Activated naive CD8-positive, alpha-beta T cell (primary cell): ENCODE data around the gene KPNA1.

Experiments used
- H3K27ac Mint-ChIP-seq: one replicate; pipeline ENCODE4 v1.8.0; 2021; ENCODE audit warnings: mixed read lengths
- H3K27me3 Mint-ChIP-seq: one replicate; pipeline ENCODE4 v1.8.0; 2021; ENCODE audit warnings: mixed read lengths
- H3K36me3 Mint-ChIP-seq: one replicate; pipeline ENCODE4 v1.8.0; 2021; ENCODE audit warnings: mixed read lengths
- H3K4me1 Mint-ChIP-seq: one replicate; pipeline ENCODE4 v1.8.0; 2021; ENCODE audit warnings: low read depth, mixed read lengths
- H3K4me3 Mint-ChIP-seq: one replicate; pipeline ENCODE4 v1.8.0; 2021; ENCODE audit warnings: mild to moderate bottlenecking, mixed read lengths
- H3K9me3 Mint-ChIP-seq: one replicate; pipeline ENCODE4 v1.8.0; 2021; ENCODE audit warnings: low read depth, mixed read lengths

KPNA1 gene

GRCh38 chr3:122398920-122399319 lies 115.8 kb downstream of the KPNA1 start:
- Mint-ChIP-seq H3K4me1 (peaks cover 31% of the 10 kb centered on the region), H3K27me3 (no peaks in the 10 kb centered on the region), H3K9me3 (no peaks in the 10 kb centered on the region), H3K4me3 (no peak overlapping the region), H3K27ac (no peak overlapping the region), H3K36me3 (peaks cover 2% of the 10 kb centered on the region)

- Mint-ChIP-seq H3K27ac (peak overlapping the region; percentile 61), H3K36me3 (peaks cover 2% of the 10 kb centered on the region), H3K4me1 (peaks cover 36% of the 10 kb centered on the region), H3K27me3 (no peaks in the 10 kb centered on the region), H3K9me3 (no peaks in the 10 kb centered on the region), H3K4me3 (no peak overlapping the region)
Measured at GRCh38 chr3:122397201-122397600, 117.5 kb downstream of the KPNA1 start.

DNA sequence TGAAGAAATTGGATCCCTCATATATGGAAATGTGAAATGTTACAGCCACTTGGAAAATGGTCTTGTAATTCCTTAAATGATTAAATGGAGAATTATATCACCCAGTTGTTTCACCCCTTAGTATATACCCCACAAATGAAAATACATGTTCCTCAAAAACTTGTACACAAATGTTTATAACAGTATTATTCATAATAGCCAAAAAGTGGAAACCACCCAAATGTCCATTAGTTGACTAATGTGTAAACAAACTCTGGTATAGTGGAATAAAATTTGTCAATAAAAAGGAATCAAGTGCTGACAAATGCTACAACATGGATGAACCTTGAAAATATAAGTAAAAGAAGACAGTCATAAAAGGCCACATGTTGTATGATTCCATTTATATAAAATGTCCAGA lies 118.2 kb downstream of the KPNA1 start:
- Mint-ChIP-seq H3K9me3 (no peaks in the 10 kb centered on the region), H3K4me1 (peaks cover 36% of the 10 kb centered on the region), H3K4me3 (no peak overlapping the region), H3K27me3 (no peaks in the 10 kb centered on the region), H3K27ac (no peak overlapping the region), H3K36me3 (peaks cover 2% of the 10 kb centered on the region)

DNA sequence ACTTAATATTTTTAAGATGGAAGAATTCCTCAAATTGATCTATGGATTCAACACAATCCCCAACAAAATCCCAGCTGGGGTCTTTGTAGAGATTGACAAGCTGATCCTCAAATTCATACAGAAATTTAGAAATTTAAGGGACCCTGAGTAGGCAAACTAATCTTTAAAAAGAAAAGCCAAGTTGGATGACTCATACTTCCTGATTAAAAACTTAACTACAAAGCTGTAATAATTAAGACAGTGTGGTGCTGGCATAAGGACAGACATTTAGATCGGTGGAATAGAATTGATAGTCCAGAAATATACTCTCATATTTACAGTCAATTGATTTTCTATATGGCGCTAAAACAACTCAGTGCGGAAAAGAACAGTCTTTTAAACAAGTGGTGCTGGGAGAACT lies 119.2 kb downstream of the KPNA1 start:
- peaks cover 2% of the 10 kb centered on the region for H3K36me3 Mint-ChIP-seq
- no peak overlapping the region for H3K27ac Mint-ChIP-seq
- H3K9me3 Mint-ChIP-seq: no peaks in the 10 kb centered on the region
- H3K4me3 Mint-ChIP-seq: no peak overlapping the region
- peaks cover 36% of the 10 kb centered on the region for H3K4me1 Mint-ChIP-seq
- no peaks in the 10 kb centered on the region for H3K27me3 Mint-ChIP-seq

- peaks cover 2% of the 10 kb centered on the region for H3K36me3 Mint-ChIP-seq
- peaks cover 36% of the 10 kb centered on the region for H3K4me1 Mint-ChIP-seq
- H3K27ac Mint-ChIP-seq: no peak overlapping the region
- no peaks in the 10 kb centered on the region for H3K27me3 Mint-ChIP-seq
- no peaks in the 10 kb centered on the region for H3K9me3 Mint-ChIP-seq
- no peak overlapping the region for H3K4me3 Mint-ChIP-seq
Measured at GRCh38 chr3:122394173-122394572, 120.6 kb downstream of the KPNA1 start.

- Mint-ChIP-seq H3K4me3 (no peak overlapping the region), H3K36me3 (peaks cover 2% of the 10 kb centered on the region), H3K27ac (no peak overlapping the region), H3K4me1 (peaks cover 37% of the 10 kb centered on the region), H3K27me3 (no peaks in the 10 kb centered on the region), H3K9me3 (no peaks in the 10 kb centered on the region)
Measured at GRCh38 chr3:122392868-122393844, 121.6 kb downstream of the KPNA1 start.

- Mint-ChIP-seq H3K36me3 (peaks cover 2% of the 10 kb centered on the region), H3K4me3 (no peak overlapping the region), H3K4me1 (peaks cover 40% of the 10 kb centered on the region), H3K27me3 (no peaks in the 10 kb centered on the region), H3K9me3 (no peaks in the 10 kb centered on the region), H3K27ac (no peak overlapping the region)
Measured at GRCh38 chr3:122391681-122392446, 122.9 kb downstream of the KPNA1 start.

DNA sequence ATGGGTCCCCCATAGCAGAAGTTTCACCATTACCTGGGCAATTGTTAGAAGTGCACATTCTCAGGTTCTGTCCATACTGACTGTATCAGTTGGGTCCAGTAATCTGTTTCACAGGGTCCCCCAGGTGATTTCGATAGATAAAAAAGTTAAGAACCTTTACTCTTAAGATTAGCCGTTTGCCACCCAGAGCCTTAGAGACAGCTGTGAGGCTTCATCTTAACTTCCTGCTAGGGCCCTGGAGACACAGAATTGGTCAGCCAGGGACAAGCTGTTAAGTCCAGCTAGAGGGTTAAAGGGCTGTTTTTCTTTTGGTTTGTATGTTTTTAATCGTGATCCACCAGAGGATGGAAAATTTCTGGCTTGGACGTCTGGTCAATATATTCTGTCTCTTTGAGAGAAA lies 124.1 kb downstream of the KPNA1 start:
- no peak overlapping the region for H3K4me3 Mint-ChIP-seq
- no peak overlapping the region for H3K27ac Mint-ChIP-seq
- H3K27me3 Mint-ChIP-seq: no peaks in the 10 kb centered on the region
- peaks cover 42% of the 10 kb centered on the region for H3K4me1 Mint-ChIP-seq
- H3K9me3 Mint-ChIP-seq: no peaks in the 10 kb centered on the region
- H3K36me3 Mint-ChIP-seq: peaks cover 5% of the 10 kb centered on the region

DNA sequence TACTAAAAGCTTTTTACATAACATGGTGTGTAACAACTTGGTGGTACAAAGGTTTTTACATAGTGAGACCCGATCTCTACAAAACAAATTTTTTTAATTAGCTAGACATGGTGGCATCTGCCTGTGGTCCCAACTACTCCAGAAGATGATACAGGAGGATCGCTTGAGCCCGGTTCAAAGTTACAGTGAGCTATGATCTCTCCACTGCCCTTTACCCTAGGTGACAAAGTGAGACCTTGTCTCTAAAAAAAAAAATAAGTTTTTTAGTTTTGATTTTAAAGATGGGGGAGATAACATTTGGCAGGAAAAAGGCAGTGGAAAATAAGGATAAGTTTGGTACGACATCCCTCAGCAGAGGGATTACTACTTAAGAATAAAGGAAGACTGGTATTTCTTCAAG lies 124.8 kb downstream of the KPNA1 start:
- Mint-ChIP-seq H3K4me3 (no peak overlapping the region), H3K9me3 (no peaks in the 10 kb centered on the region), H3K27ac (no peak overlapping the region), H3K27me3 (no peaks in the 10 kb centered on the region), H3K4me1 (peaks cover 41% of the 10 kb centered on the region), H3K36me3 (peaks cover 5% of the 10 kb centered on the region)

GRCh38 chr3:122389197-122389596 lies 125.5 kb downstream of the KPNA1 start:
- H3K36me3 Mint-ChIP-seq: peaks cover 3% of the 10 kb centered on the region
- no peaks in the 10 kb centered on the region for H3K9me3 Mint-ChIP-seq
- no peaks in the 10 kb centered on the region for H3K27me3 Mint-ChIP-seq
- peak overlapping the region; percentile 34 for H3K27ac Mint-ChIP-seq
- H3K4me3 Mint-ChIP-seq: no peak overlapping the region
- H3K4me1 Mint-ChIP-seq: peaks cover 44% of the 10 kb centered on the region

DNA sequence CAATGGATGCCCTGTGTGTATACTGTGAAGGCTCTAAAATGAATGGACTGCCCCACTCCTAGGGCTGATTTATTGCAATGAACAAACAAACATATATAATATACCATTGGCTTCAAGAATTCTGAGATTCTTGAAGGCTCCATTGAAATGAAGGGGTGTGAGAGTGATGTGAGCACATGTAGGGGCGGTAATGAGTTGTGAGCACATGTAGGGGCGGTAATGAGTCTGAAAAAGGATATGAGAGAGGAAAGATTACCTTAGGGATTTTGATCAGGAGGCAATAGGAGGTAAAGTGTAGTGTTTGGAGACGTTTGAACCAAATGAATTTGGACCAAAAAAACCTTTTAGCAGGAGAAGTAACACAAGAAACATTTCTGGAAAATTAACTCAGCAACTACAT lies 127.0 kb downstream of the KPNA1 start:
- Mint-ChIP-seq H3K4me1 (peaks cover 42% of the 10 kb centered on the region), H3K27ac (no peak overlapping the region), H3K27me3 (no peaks in the 10 kb centered on the region), H3K9me3 (no peaks in the 10 kb centered on the region), H3K4me3 (no peak overlapping the region), H3K36me3 (peaks cover 3% of the 10 kb centered on the region)

DNA sequence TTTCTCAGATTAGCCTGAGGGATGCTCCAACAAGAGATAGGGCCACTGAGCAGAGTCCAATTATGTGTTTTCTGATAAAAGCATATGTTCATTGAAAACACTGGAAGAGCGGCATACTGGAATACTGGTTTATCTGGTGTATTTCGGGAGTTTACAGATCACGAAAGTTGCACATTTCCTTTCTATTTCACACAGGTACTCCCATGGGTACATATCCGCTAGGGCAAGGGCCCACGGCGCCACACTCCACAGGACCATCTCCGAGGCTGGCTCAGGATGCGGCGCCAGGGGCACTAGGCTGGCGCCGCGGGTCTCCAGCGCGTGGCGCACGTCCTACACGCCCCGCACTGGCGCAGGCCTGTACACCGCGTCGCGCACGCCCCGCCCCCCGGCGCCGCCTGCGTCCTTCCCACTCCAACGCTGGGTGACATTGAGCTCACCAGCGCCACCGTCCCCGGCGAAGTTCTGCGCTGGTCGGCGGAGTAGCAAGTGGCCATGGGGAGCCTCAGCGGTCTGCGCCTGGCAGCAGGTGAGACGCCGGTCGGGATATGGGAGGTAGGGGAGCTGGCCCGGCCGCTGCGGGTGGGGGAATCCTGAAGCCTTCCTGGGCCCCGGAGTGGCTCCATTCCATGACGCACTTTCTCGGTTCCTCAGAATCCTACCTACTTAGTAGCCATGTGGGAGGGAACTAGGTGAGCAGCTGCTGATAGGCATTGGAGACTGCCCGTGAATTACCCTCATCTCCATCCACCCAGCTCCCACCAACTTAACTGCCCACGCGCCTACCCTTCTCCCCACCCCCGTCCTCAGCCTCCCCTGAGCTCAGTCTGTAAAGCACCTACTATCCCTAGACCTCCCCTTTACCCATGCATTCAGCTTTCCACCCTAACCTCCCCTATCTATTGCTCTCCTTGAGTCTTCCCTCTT lies 130.7 kb downstream of the KPNA1 start, which contains the start of gene FAM162A:
TSS of gene FAM162A (plus strand) at position 412 of the 927 bp plus-strand sequence. CDS start at position 496, 84 bp downstream.
- Mint-ChIP-seq H3K4me3 (peak within 1 kb of the TSS; percentile 89), H3K4me1 (peaks cover 62% of the 10 kb centered on the region), H3K36me3 (peaks cover 3% of the 10 kb centered on the region), H3K27ac (peak within 1 kb of the TSS; percentile 97), H3K9me3 (no peaks in the 10 kb centered on the region), H3K27me3 (no peaks in the 10 kb centered on the region)

GRCh38 chr3:122382888-122383666 lies 131.7 kb downstream of the KPNA1 start, which contains the start of gene MIX23:
TSS of gene MIX23 (minus strand) at chr3:122383231. CDS start at chr3:122383224, 7 bp downstream.
- Mint-ChIP-seq H3K4me1 (peaks cover 65% of the 10 kb centered on the region), H3K9me3 (no peaks in the 10 kb centered on the region), H3K4me3 (peak within 1 kb of the TSS; percentile 89), H3K27me3 (no peaks in the 10 kb centered on the region), H3K36me3 (peaks cover 3% of the 10 kb centered on the region), H3K27ac (peak within 1 kb of the TSS; percentile 97)

DNA sequence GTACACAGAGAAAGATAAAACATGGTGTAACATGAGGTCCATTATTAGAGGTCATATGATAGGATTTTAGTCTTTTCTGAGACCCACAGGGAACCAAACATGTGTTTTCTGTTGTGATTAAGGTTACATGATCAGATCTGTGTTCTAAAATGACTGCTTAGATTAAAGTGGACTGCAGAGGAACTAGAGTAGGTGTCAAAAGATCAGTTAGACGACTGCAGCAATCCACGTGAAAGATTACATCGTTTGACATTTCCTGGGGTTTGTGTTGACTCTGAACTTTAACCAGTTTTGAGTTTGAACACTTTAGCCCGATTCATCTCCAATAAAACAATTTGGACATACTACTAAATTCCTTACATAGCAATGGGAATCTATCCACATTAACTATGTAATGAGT lies 136.8 kb downstream of the KPNA1 start:
- Mint-ChIP-seq H3K9me3 (no peaks in the 10 kb centered on the region), H3K27ac (no peak overlapping the region), H3K4me1 (peaks cover 33% of the 10 kb centered on the region), H3K4me3 (no peak overlapping the region), H3K36me3 (peaks cover 9% of the 10 kb centered on the region), H3K27me3 (no peaks in the 10 kb centered on the region)
